ENCODE data around the gene ST3GAL3. TPM values are rescaled to one million over a fixed set of nuclear protein-coding genes. Genes with fewer than 3 reads are reported as not detected.
A peak's percentile ranks its signal among the peaks of the same experiment; 100 is the strongest.
"Not testable (repeated sequence)": the region's sequence is repeated elsewhere in the genome, so short reads cannot be mapped to it uniquely, and the experiment has no call there.

ST3GAL3 gene
- total and polyA plus RNA-seq, 7 donors, result 7.2 to 31.4 (median 21.3) TPM

GRCh38 chr1:43711049-43711448, 3.7 kb downstream of the ST3GAL3 start:
- H3K9me3 ChIP-seq, result no peaks in the 10 kb centered on the region
- no peak for DNase-seq
- 85 to 86% methylated on average over 2 of the region's 2 CpGs for WGBS, 2 donors
- no peaks in the 10 kb centered on the region for H3K36me3 ChIP-seq
- H3K27ac ChIP-seq, result no peak overlapping the region
- TF ChIP-seq POLR2A (IDR thresholded peaks at IDR 0.05) (no peak), CTCF (IDR thresholded peaks at IDR 0.05) (no peak), EP300 (IDR thresholded peaks at IDR 0.05) (no peak), POLR2AphosphoS5 (IDR thresholded peaks at IDR 0.05) (no peak)
- peaks cover 0 to 40% (median 30%) of the 10 kb centered on the region in 4 donors for H3K4me1 ChIP-seq
- H3K4me3 ChIP-seq, result no peak overlapping the region
- no peaks in the 10 kb centered on the region for H3K27me3 ChIP-seq
- intact Hi-C loops (cut with DNase I), result no loop called here

- Histone ChIP-seq H3K4me1 (peaks cover 0 to 36% (median 29%) of the 10 kb centered on the region in 4 donors), H3K27me3 (no peaks in the 10 kb centered on the region), H3K4me3 (no peak overlapping the region), H3K27ac (no peak overlapping the region), H3K9me3 (no peaks in the 10 kb centered on the region), H3K36me3 (no peaks in the 10 kb centered on the region)
- TF ChIP-seq POLR2A (IDR thresholded peaks at IDR 0.05), result no peak
- TF ChIP-seq POLR2AphosphoS5 (IDR thresholded peaks at IDR 0.05), result no peak
- no peak for TF ChIP-seq CTCF (IDR thresholded peaks at IDR 0.05)
- no peak for TF ChIP-seq EP300 (IDR thresholded peaks at IDR 0.05)
- intact Hi-C loops (cut with DNase I), result no loop called here
- WGBS, 2 donors, result 78 to 80% methylated on average over 3 of the region's 3 CpGs
- DNase-seq, result no peak
Observed at GRCh38 chr1:43711524-43712386, 4.4 kb downstream of the ST3GAL3 start.

GRCh38 chr1:43716559-43717281, 9.4 kb downstream of the ST3GAL3 start:
- 91 to 92% methylated on average over 15 of the region's 15 CpGs for WGBS, 2 donors

GRCh38 chr1:43719063-43719462, 11.7 kb downstream of the ST3GAL3 start:
- no peaks in the 10 kb centered on the region for H3K36me3 ChIP-seq
- 95 to 96% methylated on average over 6 of the region's 6 CpGs for WGBS, 2 donors
- no peaks in the 10 kb centered on the region for H3K9me3 ChIP-seq
- H3K4me3 ChIP-seq, result no peak overlapping the region
- peaks cover 0 to 16% (median 9%) of the 10 kb centered on the region in 4 donors for H3K4me1 ChIP-seq
- no peak overlapping the region for H3K27ac ChIP-seq
- intact Hi-C loops (cut with DNase I), result no loop called here
- H3K27me3 ChIP-seq, result no peaks in the 10 kb centered on the region
- TF ChIP-seq POLR2A (IDR thresholded peaks at IDR 0.05), result no peak
- TF ChIP-seq POLR2AphosphoS5 (IDR thresholded peaks at IDR 0.05), result no peak
- TF ChIP-seq CTCF (IDR thresholded peaks at IDR 0.05), result no peak
- no peak for TF ChIP-seq EP300 (IDR thresholded peaks at IDR 0.05)
- DNase-seq, result no peak

More at GRCh38 chr1:43716559-43717281, 9.4 kb downstream of the ST3GAL3 start:
- intact Hi-C loops (cut with DNase I), result no loop called here
- H3K9me3 ChIP-seq, result no peaks in the 10 kb centered on the region
- DNase-seq, result no peak
- TF ChIP-seq POLR2A (IDR thresholded peaks at IDR 0.05) (no peak), CTCF (IDR thresholded peaks at IDR 0.05) (no peak), EP300 (IDR thresholded peaks at IDR 0.05) (no peak), POLR2AphosphoS5 (IDR thresholded peaks at IDR 0.05) (no peak)
- no peak overlapping the region for H3K4me3 ChIP-seq
- no peaks in the 10 kb centered on the region for H3K27me3 ChIP-seq
- peak overlapping the region in 2 of 4 donors; percentile 4 to 15 for H3K27ac ChIP-seq
- H3K4me1 ChIP-seq, result peaks cover 0 to 18% (median 12%) of the 10 kb centered on the region in 4 donors
- no peaks in the 10 kb centered on the region for H3K36me3 ChIP-seq

- H3K27me3 ChIP-seq; intact Hi-C loops (cut with DNase I); H3K4me3 ChIP-seq; DNase-seq; H3K9me3 ChIP-seq; H3K36me3 ChIP-seq; H3K27ac ChIP-seq: not testable (repeated sequence)
- WGBS, 2 donors, result 93% methylated on average over 10 of the region's 10 CpGs
- peaks cover 0 to 16% (median 9%) of the 10 kb centered on the region in 4 donors for H3K4me1 ChIP-seq
Observed at GRCh38 chr1:43719670-43720419, 12.5 kb downstream of the ST3GAL3 start.
